ENCODE data around the gene VPS18.

The VPS18 gene

GRCh38 chr15:40936234-40936708, 42.0 kb downstream of the VPS18 start:
- no peak for TF ChIP-seq CTCF (IDR thresholded peaks at IDR 0.05; ENCODE audit: control insufficient read depth, insufficient read depth, low read depth, low read length, missing control alignments)
- DNase-seq (ENCODE audit: low read depth) = no peak
- no peak overlapping the region for H3K4me3 ChIP-seq (ENCODE audit: control insufficient read depth, low read depth, low read length)

GRCh38 chr15:40936709-40937666, 42.7 kb downstream of the VPS18 start:
- no peak for TF ChIP-seq CTCF (IDR thresholded peaks at IDR 0.05; ENCODE audit: control insufficient read depth, insufficient read depth, low read depth, low read length, missing control alignments)
- no peak for DNase-seq (ENCODE audit: low read depth)
- no peak overlapping the region for H3K4me3 ChIP-seq (ENCODE audit: control insufficient read depth, low read depth, low read length)

- DNase-seq (ENCODE audit: low read depth) = no peak
- TF ChIP-seq CTCF (IDR thresholded peaks at IDR 0.05; ENCODE audit: control insufficient read depth, insufficient read depth, low read depth, low read length, missing control alignments) = peak; percentile 45
- H3K4me3 ChIP-seq (ENCODE audit: control insufficient read depth, low read depth, low read length) = no peak overlapping the region
Observed at GRCh38 chr15:40937762-40938535, 43.7 kb downstream of the VPS18 start.

GRCh38 chr15:40938536-40938870, 44.3 kb downstream of the VPS18 start:
- TF ChIP-seq CTCF (IDR thresholded peaks at IDR 0.05; ENCODE audit: control insufficient read depth, insufficient read depth, low read depth, low read length, missing control alignments) = no peak
- no peak overlapping the region for H3K4me3 ChIP-seq (ENCODE audit: control insufficient read depth, low read depth, low read length)
- no peak for DNase-seq (ENCODE audit: low read depth)

- no peak for TF ChIP-seq CTCF (IDR thresholded peaks at IDR 0.05; ENCODE audit: control insufficient read depth, insufficient read depth, low read depth, low read length, missing control alignments)
- H3K4me3 ChIP-seq (ENCODE audit: control insufficient read depth, low read depth, low read length) = no peak overlapping the region
- no peak for DNase-seq (ENCODE audit: low read depth)
Observed at GRCh38 chr15:40940296-40940801, 46.1 kb downstream of the VPS18 start.

GRCh38 chr15:40941068-40941527, 46.8 kb downstream of the VPS18 start:
- peak overlapping the region; percentile 18 for H3K4me3 ChIP-seq (ENCODE audit: control insufficient read depth, low read depth, low read length)
- DNase-seq (ENCODE audit: low read depth) = no peak
- TF ChIP-seq CTCF (IDR thresholded peaks at IDR 0.05; ENCODE audit: control insufficient read depth, insufficient read depth, low read depth, low read length, missing control alignments) = no peak

Measured in AG09309 (cell line).